DLD1 (cell line): ENCODE measurements around the gene CHRNB4.

ENCODE experiments used
- in situ Hi-C: cut with HindIII; loops from 2 replicates; pipeline ENCODE4 v1.10.0; 2017; ENCODE audit warnings: low sequenced_read_pairs

CHRNB4 gene

GRCh38 chr15:78618064-78618463 lies 22.9 kb downstream of the CHRNB4 start:
- in situ Hi-C loops: no loop called here

DNA sequence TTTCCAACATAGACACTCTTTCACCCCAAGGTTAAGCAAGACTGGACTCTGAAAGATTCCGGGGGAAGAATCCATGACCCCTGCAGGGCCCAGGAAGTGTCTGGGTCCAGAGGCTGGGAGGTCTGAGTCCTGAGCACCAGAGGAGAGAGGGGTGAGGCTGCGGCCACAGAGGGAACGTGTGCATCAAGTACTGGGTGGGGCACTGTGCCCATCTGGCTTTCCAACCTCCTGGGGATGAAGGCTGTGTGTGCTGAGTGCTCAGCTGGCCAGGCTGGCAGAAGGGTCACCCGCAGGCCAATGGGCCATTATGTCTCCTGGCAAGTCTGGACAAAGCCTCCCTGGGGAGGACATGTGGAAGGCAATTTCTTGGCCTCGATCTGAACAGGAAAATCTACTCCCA lies 23.5 kb downstream of the CHRNB4 start:
- in situ Hi-C loops: no loop called here

DNA sequence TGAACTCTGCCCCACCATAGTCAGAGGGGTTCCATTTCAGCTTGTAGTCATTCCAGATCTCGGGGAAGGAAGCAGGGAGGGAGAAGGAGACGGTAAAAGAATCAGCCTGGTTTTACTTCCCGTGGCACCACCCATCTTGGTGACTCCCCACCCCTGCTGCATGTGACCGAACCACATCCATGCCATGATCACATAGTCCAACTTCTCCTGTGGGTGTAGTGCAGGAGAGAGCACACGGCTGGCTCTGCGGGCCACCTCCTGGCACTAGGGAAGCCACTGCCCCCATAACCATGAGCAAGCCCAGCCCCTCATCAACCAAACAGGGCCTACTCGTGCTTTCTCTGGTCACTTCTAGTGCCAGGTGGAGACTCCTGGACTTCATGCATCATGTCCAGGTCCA lies 23.9 kb downstream of the CHRNB4 start:
- in situ Hi-C loops: no loop called here

GRCh38 chr15:78616506-78616905 lies 24.5 kb downstream of the CHRNB4 start:
- in situ Hi-C loops: no loop called here

GRCh38 chr15:78615151-78615589 lies 25.8 kb downstream of the CHRNB4 start:
- in situ Hi-C loops: no loop called here

GRCh38 chr15:78614021-78614420 lies 27.0 kb downstream of the CHRNB4 start:
- in situ Hi-C loops: no loop called here

GRCh38 chr15:78609551-78609950 lies 31.5 kb downstream of the CHRNB4 start:
- in situ Hi-C loops: loop anchor here (10.0 kb wide), 1 partner anchor 65 kb away; the partner anchor contains the start of gene PSMA4

DNA sequence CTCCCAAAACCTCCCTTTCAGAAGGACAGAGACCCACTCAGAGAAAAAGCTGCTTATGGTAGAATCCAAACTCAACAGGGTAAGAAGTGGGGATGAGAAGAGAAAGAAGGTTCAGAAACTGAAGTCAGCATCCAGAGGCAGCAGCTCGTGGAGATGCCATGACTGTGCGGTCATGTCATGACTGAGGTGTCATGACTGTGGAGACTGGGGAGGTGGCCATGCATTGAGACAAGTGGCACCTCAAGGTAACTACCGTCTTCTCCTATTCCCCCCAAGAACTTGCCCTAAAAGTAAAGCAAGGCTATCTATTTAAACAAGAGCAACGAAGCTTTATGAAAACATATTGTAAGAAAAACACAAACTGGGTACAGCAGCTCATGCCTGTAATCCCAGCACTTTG lies 35.3 kb downstream of the CHRNB4 start:
- in situ Hi-C loops: loop anchor here (10.0 kb wide), 1 partner anchor 61 kb away; the partner anchor contains the start of gene PSMA4

- in situ Hi-C loops: loop anchor here (10.0 kb wide), 1 partner anchor 60 kb away; the partner anchor contains the start of gene PSMA4
Observed at GRCh38 chr15:78605201-78605600, 35.8 kb downstream of the CHRNB4 start.

DNA sequence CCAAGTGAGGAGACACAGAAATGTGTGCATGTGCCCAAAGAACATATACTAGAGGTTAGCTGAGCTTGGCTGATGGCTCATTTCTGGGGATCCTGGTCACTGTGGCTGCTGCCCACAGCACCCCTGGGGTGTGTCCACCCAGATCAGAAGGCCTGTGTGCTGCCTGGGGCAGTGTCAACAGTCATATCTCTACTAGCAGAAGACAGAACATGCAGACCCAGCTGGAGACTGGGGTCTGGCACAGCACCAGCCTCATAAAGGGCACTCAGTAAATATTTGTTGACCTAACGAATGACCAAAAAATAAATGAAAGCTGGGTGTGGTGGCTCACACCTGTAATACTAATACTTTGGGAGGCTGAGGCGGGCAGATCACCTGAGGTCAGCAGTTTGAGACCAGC lies 36.6 kb downstream of the CHRNB4 start:
- in situ Hi-C loops: loop anchor here (10.0 kb wide), 1 partner anchor 60 kb away; the partner anchor contains the start of gene PSMA4

GRCh38 chr15:78603467-78603866 lies 37.5 kb downstream of the CHRNB4 start:
- in situ Hi-C loops: loop anchor here (10.0 kb wide), 1 partner anchor 59 kb away; the partner anchor contains the start of gene PSMA4

DNA sequence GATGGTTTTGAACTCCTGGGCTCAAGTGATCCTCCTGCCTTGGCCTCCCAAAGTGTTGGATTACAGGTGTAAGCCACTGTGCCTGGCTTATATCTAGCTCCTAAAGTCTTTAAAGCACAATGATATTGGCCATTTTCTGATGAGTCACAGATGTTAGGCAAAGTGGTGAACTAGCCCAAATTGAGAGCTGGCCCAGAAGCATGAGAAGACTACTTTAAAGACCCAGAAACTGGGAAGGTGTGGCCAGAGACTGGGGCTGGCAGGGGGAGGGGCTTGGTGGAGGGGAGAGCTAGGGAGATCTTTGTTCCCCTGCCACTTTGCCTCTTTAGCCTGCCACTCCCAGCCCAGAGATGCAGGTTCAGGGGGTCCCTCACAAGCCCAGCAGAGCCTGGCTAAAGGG lies 41.8 kb downstream of the CHRNB4 start:
- in situ Hi-C loops: no loop called here

- in situ Hi-C loops: no loop called here
Observed at GRCh38 chr15:78598348-78598747, 42.7 kb downstream of the CHRNB4 start.

DNA sequence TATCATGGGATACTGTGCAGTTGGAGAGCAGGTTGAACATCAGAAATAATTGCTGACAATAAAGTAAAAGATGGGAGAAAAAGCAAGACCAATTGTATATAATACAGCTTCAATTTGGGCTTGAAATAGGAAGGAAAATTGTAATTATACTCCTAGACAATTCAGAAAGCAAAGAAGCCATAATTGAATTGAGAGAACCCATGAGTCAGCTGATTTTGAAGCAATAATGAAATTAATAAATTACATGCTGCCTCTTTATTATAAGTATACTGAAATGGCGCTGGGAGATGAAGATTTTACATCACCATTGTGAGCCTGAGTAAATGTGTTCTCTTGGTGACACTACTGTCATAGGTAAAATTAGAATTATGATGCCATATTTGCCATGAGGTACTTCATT lies 43.4 kb downstream of the CHRNB4 start:
- in situ Hi-C loops: no loop called here

- in situ Hi-C loops: no loop called here
Observed at GRCh38 chr15:78574944-78575343, 66.1 kb downstream of the CHRNB4 start.
